Brain microvascular endothelial cell (primary cell): ENCODE data around the gene DMPK.
"Not testable (repeated sequence)": the region's sequence is repeated elsewhere in the genome, so short reads cannot be mapped to it uniquely, and the experiment has no call there.

Experiments
- DNase-seq: peaks from one replicate; pipeline ENCODE4 v3.0.0-alpha.2; 2020
- H3K27ac ChIP-seq: fragments of 250-450 bp; sonication (Bioruptor Pico); 2 replicates; pipeline ENCODE4 v1.5.1; 2020; ENCODE audit warnings: mild to moderate bottlenecking, moderate library complexity
- H3K27me3 ChIP-seq: fragments of 250-450 bp; sonication (Bioruptor Pico); replicated peaks from 2 replicates; pipeline ENCODE4 v1.5.1; 2020; ENCODE audit warnings: mild to moderate bottlenecking
- H3K36me3 ChIP-seq: fragments of 250-450 bp; sonication (Bioruptor Pico); replicated peaks from 2 replicates; pipeline ENCODE4 v1.5.1; 2020; ENCODE audit warnings: mild to moderate bottlenecking
- H3K4me3 ChIP-seq: 2 replicates; pipeline ENCODE4 v1.5.1; 2011; ENCODE audit warnings: low read depth, mild to moderate bottlenecking, control low read depth, low read length, moderate library complexity
- CTCF ChIP-seq: IDR thresholded peaks from 2 replicates; pipeline ENCODE4 v1.5.1; 2011; ENCODE audit warnings: low read depth, mild to moderate bottlenecking, moderate library complexity, low read length, control low read depth, inconsistent platforms; ENCODE audit errors: missing control alignments
- in situ Hi-C: cut with HindIII; loops from 2 replicates; pipeline ENCODE4 v1.10.0; 2017; ENCODE audit warnings: low sequenced_read_pairs, low pct_ligation_motif_present

Gene DMPK

GRCh38 chr19:45753548-45753947, 28.7 kb downstream of the DMPK start:
- no peak overlapping the region for H3K27ac ChIP-seq
- TF ChIP-seq CTCF: peak; percentile 29
- no peak overlapping the region for H3K4me3 ChIP-seq
- in situ Hi-C loops: no loop called here
- no peaks in the 10 kb centered on the region for H3K36me3 ChIP-seq
- DNase-seq: no peak
- no peaks in the 10 kb centered on the region for H3K27me3 ChIP-seq

- H3K27ac ChIP-seq: no peak overlapping the region
- in situ Hi-C loops: no loop called here
- H3K36me3 ChIP-seq: no peaks in the 10 kb centered on the region
- H3K4me3 ChIP-seq: no peak overlapping the region
- DNase-seq: no peak
- TF ChIP-seq CTCF: no peak
- H3K27me3 ChIP-seq: no peaks in the 10 kb centered on the region
Measured at GRCh38 chr19:45752639-45753038, 29.7 kb downstream of the DMPK start.

GRCh38 chr19:45751483-45751882, 30.8 kb downstream of the DMPK start:
- H3K4me3 ChIP-seq, H3K27me3 ChIP-seq, H3K36me3 ChIP-seq, in situ Hi-C loops, H3K27ac ChIP-seq, DNase-seq: not testable (repeated sequence)

GRCh38 chr19:45747513-45747912, 34.8 kb downstream of the DMPK start:
- no peak overlapping the region for H3K4me3 ChIP-seq
- no peaks in the 10 kb centered on the region for H3K27me3 ChIP-seq
- no peak for TF ChIP-seq CTCF
- in situ Hi-C loops: no loop called here
- DNase-seq: no peak
- H3K27ac ChIP-seq: no peak overlapping the region
- no peaks in the 10 kb centered on the region for H3K36me3 ChIP-seq

GRCh38 chr19:45746866-45747265, 35.4 kb downstream of the DMPK start:
- H3K36me3 ChIP-seq: no peaks in the 10 kb centered on the region
- no peaks in the 10 kb centered on the region for H3K27me3 ChIP-seq
- no peak overlapping the region for H3K27ac ChIP-seq
- in situ Hi-C loops: no loop called here
- H3K4me3 ChIP-seq: no peak overlapping the region
- no peak for TF ChIP-seq CTCF
- DNase-seq: no peak

- Histone ChIP-seq H3K36me3 (no peaks in the 10 kb centered on the region), H3K27me3 (no peaks in the 10 kb centered on the region), H3K4me3 (no peak overlapping the region), H3K27ac (no peak overlapping the region)
- no peak for DNase-seq
- no peak for TF ChIP-seq CTCF
- in situ Hi-C loops: no loop called here
Measured at GRCh38 chr19:45745606-45746005, 36.7 kb downstream of the DMPK start.
